ENCODE data around the gene NHERF1. TPM values are rescaled to one million over a fixed set of nuclear protein-coding genes. Genes with fewer than 3 reads are reported as not detected.

The NHERF1 gene
- total RNA-seq, 3 donors from 2014 or later, result 124 to 138 (median 137) TPM

Other genes with a start within 250 kb of the NHERF1 start
- gene CD300LB, start 217.2 kb upstream of the NHERF1 start, total RNA-seq, result not detected
- gene CD300C, start 202.5 kb upstream of the NHERF1 start, total RNA-seq, result not detected
- not detected for gene CD300H, start 181.1 kb upstream of the NHERF1 start, total RNA-seq
- not detected for gene CD300LD, start 156.3 kb upstream of the NHERF1 start, total RNA-seq
- gene CD300E, start 124.9 kb upstream of the NHERF1 start, total RNA-seq, result not detected
- gene CD300LF, start 35.7 kb upstream of the NHERF1 start, total RNA-seq, result not detected
- under 1 TPM; 0.29 to 0.98 (median 0.33) TPM for gene RAB37, start 11.4 kb upstream of the NHERF1 start, total RNA-seq
- gene NAT9, start 27.7 kb downstream of the NHERF1 start, total RNA-seq, result 10 to 100 TPM; 63.1 to 68.7 (median 65.9) TPM
- under 1 TPM in 1 of 3 donors, not detected in 2; 0.08 TPM for gene GRIN2C, start 111.3 kb downstream of the NHERF1 start, total RNA-seq
- gene FDXR, start 124.4 kb downstream of the NHERF1 start, total RNA-seq, result 10 to 100 TPM in 1 of 3 donors, 1 to 10 TPM in 2; 6.1 to 12.0 (median 7.0) TPM
- gene FADS6, start 145.0 kb downstream of the NHERF1 start, total RNA-seq, result not detected
- gene USH1G, start 174.6 kb downstream of the NHERF1 start, total RNA-seq, result not detected
- not detected for gene OTOP2, start 175.6 kb downstream of the NHERF1 start, total RNA-seq
- not detected for gene OTOP3, start 187.3 kb downstream of the NHERF1 start, total RNA-seq
- gene HID1, start 224.1 kb downstream of the NHERF1 start, total RNA-seq, result 1 to 10 TPM; 1.3 to 2.1 (median 2.0) TPM
- gene CDR2L, start 239.0 kb downstream of the NHERF1 start, total RNA-seq, result 1 to 10 TPM in 2 of 3 donors, under 1 TPM in 1; 0.84 to 1.3 (median 1.0) TPM